Osteocyte (in vitro differentiated cells): ENCODE results near the gene EEPD1. TPM values are rescaled to one million over a fixed set of nuclear protein-coding genes. Genes with fewer than 3 reads are reported as not detected.

Experiments
- DNase-seq: peaks from one replicate; pipeline ENCODE4 v3.0.0; 2021; ENCODE audit warnings: mixed read lengths; ENCODE audit not compliant: unreplicated experiment; ENCODE audit errors: extremely low spot score
- H3K27ac Mint-ChIP-seq: one replicate; pipeline ENCODE4 v1.8.0; 2021; ENCODE audit warnings: mild to moderate bottlenecking, mixed read lengths; ENCODE audit not compliant: unreplicated experiment
- H3K27me3 Mint-ChIP-seq: one replicate; pipeline ENCODE4 v1.8.0; 2021; ENCODE audit warnings: mixed read lengths; ENCODE audit not compliant: unreplicated experiment
- H3K36me3 Mint-ChIP-seq: one replicate; pipeline ENCODE4 v1.8.0; 2021; ENCODE audit warnings: mixed read lengths; ENCODE audit not compliant: unreplicated experiment
- H3K4me1 Mint-ChIP-seq: one replicate; pipeline ENCODE4 v1.8.0; 2021; ENCODE audit warnings: mixed read lengths; ENCODE audit not compliant: unreplicated experiment
- H3K4me3 Mint-ChIP-seq: one replicate; pipeline ENCODE4 v1.8.0; 2021; ENCODE audit warnings: mild to moderate bottlenecking, moderate library complexity, mixed read lengths; ENCODE audit not compliant: unreplicated experiment
- H3K9me3 Mint-ChIP-seq: one replicate; pipeline ENCODE4 v1.8.0; 2021; ENCODE audit warnings: mixed read lengths; ENCODE audit not compliant: unreplicated experiment
- CTCF ChIP-seq: fragments of 200-600 bp; sonication (generic); IDR thresholded peaks from 2 replicates; pipeline ENCODE4 v1.5.0; 2021; ENCODE audit warnings: antibody characterized with exemption, mild to moderate bottlenecking, moderate library complexity
- total RNA-seq: library from RNA; stranded (reverse); gene quantifications from 2 replicates; pipeline ENCODE4 v1.2.1, GENCODE V29; 2021

EEPD1 gene
- total RNA-seq, 1 donor from 2014 or later: 1.3 TPM

- no peak for TF ChIP-seq CTCF
- no peaks in the 10 kb centered on the region for H3K9me3 Mint-ChIP-seq
- H3K4me3 Mint-ChIP-seq: no peak overlapping the region
- peaks cover 21% of the 10 kb centered on the region for H3K4me1 Mint-ChIP-seq
- H3K27me3 Mint-ChIP-seq: peaks cover 3% of the 10 kb centered on the region
- no peaks in the 10 kb centered on the region for H3K36me3 Mint-ChIP-seq
- no peak for DNase-seq
- H3K27ac Mint-ChIP-seq: no peak overlapping the region
Measured at GRCh38 chr7:36284456-36285090, 131.5 kb downstream of the EEPD1 start.

GRCh38 chr7:36285276-36285675 lies 132.2 kb downstream of the EEPD1 start:
- Mint-ChIP-seq H3K9me3 (no peaks in the 10 kb centered on the region), H3K4me1 (peaks cover 14% of the 10 kb centered on the region), H3K27ac (no peak overlapping the region), H3K4me3 (no peak overlapping the region), H3K27me3 (peaks cover 3% of the 10 kb centered on the region), H3K36me3 (no peaks in the 10 kb centered on the region)
- no peak for DNase-seq
- no peak for TF ChIP-seq CTCF

GRCh38 chr7:36286226-36286625 lies 133.2 kb downstream of the EEPD1 start:
- H3K27ac Mint-ChIP-seq: no peak overlapping the region
- no peak overlapping the region for H3K4me3 Mint-ChIP-seq
- H3K9me3 Mint-ChIP-seq: no peaks in the 10 kb centered on the region
- peaks cover 3% of the 10 kb centered on the region for H3K27me3 Mint-ChIP-seq
- DNase-seq: no peak
- no peaks in the 10 kb centered on the region for H3K36me3 Mint-ChIP-seq
- H3K4me1 Mint-ChIP-seq: peaks cover 10% of the 10 kb centered on the region
- TF ChIP-seq CTCF: no peak

GRCh38 chr7:36286688-36287087 lies 133.6 kb downstream of the EEPD1 start:
- Mint-ChIP-seq H3K4me3 (no peak overlapping the region), H3K36me3 (no peaks in the 10 kb centered on the region), H3K27ac (no peak overlapping the region), H3K27me3 (peaks cover 3% of the 10 kb centered on the region), H3K4me1 (peaks cover 10% of the 10 kb centered on the region), H3K9me3 (no peaks in the 10 kb centered on the region)
- TF ChIP-seq CTCF: no peak
- DNase-seq: no peak

- Mint-ChIP-seq H3K27me3 (peaks cover 3% of the 10 kb centered on the region), H3K9me3 (no peaks in the 10 kb centered on the region), H3K4me1 (peaks cover 19% of the 10 kb centered on the region), H3K27ac (no peak overlapping the region), H3K4me3 (no peak overlapping the region), H3K36me3 (no peaks in the 10 kb centered on the region)
- no peak for TF ChIP-seq CTCF
- DNase-seq: no peak
Measured at GRCh38 chr7:36287371-36288241, 134.6 kb downstream of the EEPD1 start.
